Measurements from ENCODE around the gene TNRC6C. TPM values are rescaled to one million over a fixed set of nuclear protein-coding genes. Genes with fewer than 3 reads are reported as not detected.
"Not testable (repeated sequence)": the region's sequence is repeated elsewhere in the genome, so short reads cannot be mapped to it uniquely, and the experiment has no call there.

TNRC6C gene
- total and polyA plus RNA-seq, 4 donors, result 2.2 to 25.9 (median 13.8) TPM

GRCh38 chr17:77966476-77966875, 8.0 kb downstream of the TNRC6C start:
- H3K9me3 ChIP-seq (ENCODE audit: control insufficient read depth in 4 of 4, insufficient read depth in 3 of 4, low read length in 3 of 4), result no peaks in the 10 kb centered on the region

GRCh38 chr17:77968788-77969187, 10.3 kb downstream of the TNRC6C start:
- ATAC-seq (ENCODE audit: insufficient read depth, low FRiP score) (no peak), DNase-seq (peak in 2 of 3 donors; percentile 15 to 43)
- H3K4me3 ChIP-seq, result no peak overlapping the region
- H3K27me3 ChIP-seq (ENCODE audit: control insufficient read depth in 3 of 3, insufficient read depth in 3 of 3, low read length in 2 of 3), result no peaks in the 10 kb centered on the region
- no peaks in the 10 kb centered on the region for H3K36me3 ChIP-seq (ENCODE audit: control insufficient read depth in 4 of 4, insufficient read depth in 4 of 4, low read length in 4 of 4)
- no peaks in the 10 kb centered on the region for H3K9me3 ChIP-seq (ENCODE audit: control insufficient read depth in 4 of 4, insufficient read depth in 3 of 4, low read length in 3 of 4)
- WGBS, 2 donors, result 78 to 89% methylated on average over 3 of the region's 3 CpGs
- H3K27ac ChIP-seq (ENCODE audit: low read depth in 1 of 2, low read length in 1 of 2), result peak overlapping the region in 1 of 2 donors; percentile 34
- H3K4me1 ChIP-seq (ENCODE audit: control insufficient read depth in 5 of 5, insufficient read depth in 5 of 5, low read length in 5 of 5), result peaks cover 1 to 26% (median 5%) of the 10 kb centered on the region in 5 donors
- TF ChIP-seq CTCF (IDR thresholded peaks at IDR 0.05; ENCODE audit: control extremely low read depth, extremely low read depth), result no peak
- no peak overlapping the region for H3K9ac ChIP-seq (ENCODE audit: insufficient read depth in 1 of 2, low read length in 2 of 2)

More at GRCh38 chr17:77966476-77966875, 8.0 kb downstream of the TNRC6C start:
- no peak for TF ChIP-seq CTCF (IDR thresholded peaks at IDR 0.05; ENCODE audit: control extremely low read depth, extremely low read depth)
- H3K27me3 ChIP-seq (ENCODE audit: control insufficient read depth in 3 of 3, insufficient read depth in 3 of 3, low read length in 2 of 3), result no peaks in the 10 kb centered on the region
- no peak overlapping the region for H3K4me3 ChIP-seq
- WGBS, 2 donors, result 93 to 97% methylated on average over 2 of the region's 2 CpGs
- no peaks in the 10 kb centered on the region for H3K36me3 ChIP-seq (ENCODE audit: control insufficient read depth in 4 of 4, insufficient read depth in 4 of 4, low read length in 4 of 4)
- ATAC-seq (ENCODE audit: insufficient read depth, low FRiP score) (no peak), DNase-seq (no peak)
- H3K4me1 ChIP-seq (ENCODE audit: control insufficient read depth in 5 of 5, insufficient read depth in 5 of 5, low read length in 5 of 5), result peaks cover 1 to 40% (median 5%) of the 10 kb centered on the region in 5 donors
- no peak overlapping the region for H3K9ac ChIP-seq (ENCODE audit: insufficient read depth in 1 of 2, low read length in 2 of 2)
- no peak overlapping the region for H3K27ac ChIP-seq (ENCODE audit: low read depth in 1 of 2, low read length in 1 of 2)

GRCh38 chr17:77972271-77972670, 13.8 kb downstream of the TNRC6C start:
- H3K36me3 ChIP-seq (ENCODE audit: control insufficient read depth in 4 of 4, insufficient read depth in 4 of 4, low read length in 4 of 4); H3K9me3 ChIP-seq (ENCODE audit: control insufficient read depth in 4 of 4, insufficient read depth in 3 of 4, low read length in 3 of 4); H3K9ac ChIP-seq (ENCODE audit: insufficient read depth in 1 of 2, low read length in 2 of 2); H3K4me3 ChIP-seq; DNase-seq; ATAC-seq (ENCODE audit: insufficient read depth, low FRiP score); H3K27ac ChIP-seq (ENCODE audit: low read depth in 1 of 2, low read length in 1 of 2); H3K27me3 ChIP-seq (ENCODE audit: control insufficient read depth in 3 of 3, insufficient read depth in 3 of 3, low read length in 2 of 3): not testable (repeated sequence)
- WGBS, 2 donors, result 98 to 99% methylated on average over 3 of the region's 3 CpGs
- peaks cover 0 to 13% (median 0%) of the 10 kb centered on the region in 5 donors for H3K4me1 ChIP-seq (ENCODE audit: control insufficient read depth in 5 of 5, insufficient read depth in 5 of 5, low read length in 5 of 5)

- Histone ChIP-seq H3K27ac (ENCODE audit: low read depth in 1 of 2, low read length in 1 of 2) (no peak overlapping the region), H3K4me3 (no peak overlapping the region), H3K9ac (ENCODE audit: insufficient read depth in 1 of 2, low read length in 2 of 2) (no peak overlapping the region), H3K9me3 (ENCODE audit: control insufficient read depth in 4 of 4, insufficient read depth in 3 of 4, low read length in 3 of 4) (no peaks in the 10 kb centered on the region), H3K4me1 (ENCODE audit: control insufficient read depth in 5 of 5, insufficient read depth in 5 of 5, low read length in 5 of 5) (peaks cover 0 to 10% (median 0%) of the 10 kb centered on the region in 5 donors), H3K36me3 (ENCODE audit: control insufficient read depth in 4 of 4, insufficient read depth in 4 of 4, low read length in 4 of 4) (no peaks in the 10 kb centered on the region), H3K27me3 (ENCODE audit: control insufficient read depth in 3 of 3, insufficient read depth in 3 of 3, low read length in 2 of 3) (no peaks in the 10 kb centered on the region)
- ATAC-seq (ENCODE audit: insufficient read depth, low FRiP score) (no peak), DNase-seq (no peak)
- 99 to 100% methylated on average over 2 of the region's 2 CpGs for WGBS, 2 donors
- TF ChIP-seq CTCF (IDR thresholded peaks at IDR 0.05; ENCODE audit: control extremely low read depth, extremely low read depth), result no peak
Measured at GRCh38 chr17:77973953-77974352, 15.4 kb downstream of the TNRC6C start.

Data from lung (tissue), 12 donors.